HT-29 (cell line): Measurements from ENCODE around the gene GPX6. TPM values are rescaled to one million over a fixed set of nuclear protein-coding genes. Genes with fewer than 3 reads are reported as not detected.
"Not testable (repeated sequence)": the region's sequence is repeated elsewhere in the genome, so short reads cannot be mapped to it uniquely, and the experiment has no call there.

Experiments used
- DNase-seq: peaks from one replicate; pipeline ENCODE4 v3.0.0-alpha.2; 2015; ENCODE audit warnings: low spot score
- total RNA-seq: library from RNA; depleted of rRNA; stranded (reverse); fragments of >200 nt; shearing (Covaris generic); gene quantifications from 2 replicates; pipeline ENCODE4 v1.2.3, GENCODE V29; 2014

GPX6 gene
- total RNA-seq, 1 experiment from 2014 or later = not detected

- DNase-seq = no peak
These were observed 10.0 kb upstream of the GPX6 start, which contains the start of gene GPX5 for GRCh38 chr6:28525496-28526039. Gene GPX5, plus strand, starts transcription at chr6:28525881. Its CDS starts 133 bp downstream, at chr6:28526014.

GRCh38 chr6:28523241-28523622 is 7.6 kb upstream of the GPX6 start:
- DNase-seq = no peak

- no peak for DNase-seq
These were observed 7.1 kb upstream of the GPX6 start for GRCh38 chr6:28522594-28523240.

- no peak for DNase-seq
These were observed 2.4 kb upstream of the GPX6 start for GRCh38 chr6:28517964-28518363.

GRCh38 chr6:28512387-28512786 is 3.2 kb downstream of the GPX6 start:
- not testable (repeated sequence) for DNase-seq

- DNase-seq = no peak
These were observed 3.8 kb downstream of the GPX6 start for GRCh38 chr6:28511628-28512300.

GRCh38 chr6:28506807-28507475 is 8.7 kb downstream of the GPX6 start:
- no peak for DNase-seq

GRCh38 chr6:28505733-28506132 is 9.9 kb downstream of the GPX6 start:
- no peak for DNase-seq

GRCh38 chr6:28502709-28503305 is 12.8 kb downstream of the GPX6 start:
- DNase-seq = not testable (repeated sequence)

GRCh38 chr6:28502136-28502535 is 13.5 kb downstream of the GPX6 start:
- not testable (repeated sequence) for DNase-seq

- DNase-seq = no peak
These were observed 14.3 kb downstream of the GPX6 start for GRCh38 chr6:28501259-28501658.

- no peak for DNase-seq
These were observed 17.7 kb downstream of the GPX6 start for GRCh38 chr6:28497893-28498292.

- DNase-seq = no peak
These were observed 18.3 kb downstream of the GPX6 start for GRCh38 chr6:28497306-28497705.

GRCh38 chr6:28496099-28496779 is 19.4 kb downstream of the GPX6 start:
- no peak for DNase-seq

GRCh38 chr6:28491984-28492317 is 23.6 kb downstream of the GPX6 start:
- DNase-seq = no peak

- DNase-seq = no peak
These were observed 25.2 kb downstream of the GPX6 start for GRCh38 chr6:28490205-28490890.

- DNase-seq = no peak
These were observed 26.0 kb downstream of the GPX6 start for GRCh38 chr6:28489366-28490204.

- peak; percentile 19 for DNase-seq
These were observed 26.7 kb downstream of the GPX6 start for GRCh38 chr6:28488916-28489365.

- no peak for DNase-seq
These were observed 28.4 kb downstream of the GPX6 start for GRCh38 chr6:28486988-28487742.
